ENCODE results near the gene HECTD1. TPM values are rescaled to one million over a fixed set of nuclear protein-coding genes. Genes with fewer than 3 reads are reported as not detected.

HECTD1 gene
- total RNA-seq, 1 experiment from 2014 or later = 88.5 TPM

DNA sequence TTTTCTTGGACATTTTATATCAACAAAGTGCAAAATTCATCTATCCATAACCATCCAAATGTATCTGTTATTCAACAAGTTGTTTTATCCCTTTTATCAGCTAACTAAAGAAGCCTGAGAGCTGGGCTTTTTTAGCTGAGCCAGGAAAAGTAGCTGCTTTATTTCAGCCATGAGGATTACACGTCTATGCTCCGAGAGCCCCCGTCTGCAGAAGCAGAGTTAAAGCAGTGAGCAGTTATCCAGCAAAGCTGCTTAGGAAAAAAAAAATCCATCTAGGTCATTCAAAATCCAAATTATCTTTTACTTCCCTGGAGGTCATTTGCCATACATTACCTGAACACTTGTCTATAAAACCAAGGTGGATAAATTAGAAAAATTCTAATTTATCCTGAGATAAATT is 15.7 kb upstream of the HECTD1 start (continued):
- TF ChIP-seq, protein P1, sequence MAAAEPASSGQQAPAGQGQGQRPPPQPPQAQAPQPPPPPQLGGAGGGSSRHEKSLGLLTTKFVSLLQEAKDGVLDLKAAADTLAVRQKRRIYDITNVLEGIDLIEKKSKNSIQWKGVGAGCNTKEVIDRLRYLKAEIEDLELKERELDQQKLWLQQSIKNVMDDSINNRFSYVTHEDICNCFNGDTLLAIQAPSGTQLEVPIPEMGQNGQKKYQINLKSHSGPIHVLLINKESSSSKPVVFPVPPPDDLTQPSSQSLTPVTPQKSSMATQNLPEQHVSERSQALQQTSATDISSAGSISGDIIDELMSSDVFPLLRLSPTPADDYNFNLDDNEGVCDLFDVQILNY (CRISPR knock-in tag; IDR thresholded peaks at IDR 0.05) = no peak
- no peak for TF ChIP-seq EMX1 (CRISPR knock-in tag; IDR thresholded peaks at IDR 0.05)
- TF ChIP-seq TCF7 (CRISPR knock-in tag; IDR thresholded peaks at IDR 0.05; ENCODE audit: low read depth) = no peak
- TF ChIP-seq MXD4 (CRISPR knock-in tag; IDR thresholded peaks at IDR 0.05; ENCODE audit: borderline replicate concordance) = no peak
- TF ChIP-seq, protein P2, sequence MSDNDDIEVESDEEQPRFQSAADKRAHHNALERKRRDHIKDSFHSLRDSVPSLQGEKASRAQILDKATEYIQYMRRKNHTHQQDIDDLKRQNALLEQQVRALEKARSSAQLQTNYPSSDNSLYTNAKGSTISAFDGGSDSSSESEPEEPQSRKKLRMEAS (CRISPR knock-in tag; IDR thresholded peaks at IDR 0.05) = no peak
- TF ChIP-seq PRRX2 (CRISPR knock-in tag; IDR thresholded peaks at IDR 0.05) = no peak
- TF ChIP-seq, protein P3, sequence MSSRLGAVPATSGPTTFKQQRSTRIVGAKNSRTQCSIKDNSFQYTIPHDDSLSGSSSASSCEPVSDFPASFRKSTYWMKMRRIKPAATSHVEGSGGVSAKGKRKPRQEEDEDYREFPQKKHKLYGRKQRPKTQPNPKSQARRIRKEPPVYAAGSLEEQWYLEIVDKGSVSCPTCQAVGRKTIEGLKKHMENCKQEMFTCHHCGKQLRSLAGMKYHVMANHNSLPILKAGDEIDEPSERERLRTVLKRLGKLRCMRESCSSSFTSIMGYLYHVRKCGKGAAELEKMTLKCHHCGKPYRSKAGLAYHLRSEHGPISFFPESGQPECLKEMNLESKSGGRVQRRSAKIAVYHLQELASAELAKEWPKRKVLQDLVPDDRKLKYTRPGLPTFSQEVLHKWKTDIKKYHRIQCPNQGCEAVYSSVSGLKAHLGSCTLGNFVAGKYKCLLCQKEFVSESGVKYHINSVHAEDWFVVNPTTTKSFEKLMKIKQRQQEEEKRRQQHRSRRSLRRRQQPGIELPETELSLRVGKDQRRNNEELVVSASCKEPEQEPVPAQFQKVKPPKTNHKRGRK (CRISPR knock-in tag; IDR thresholded peaks at IDR 0.05; ENCODE audit: borderline replicate concordance) = no peak

DNA sequence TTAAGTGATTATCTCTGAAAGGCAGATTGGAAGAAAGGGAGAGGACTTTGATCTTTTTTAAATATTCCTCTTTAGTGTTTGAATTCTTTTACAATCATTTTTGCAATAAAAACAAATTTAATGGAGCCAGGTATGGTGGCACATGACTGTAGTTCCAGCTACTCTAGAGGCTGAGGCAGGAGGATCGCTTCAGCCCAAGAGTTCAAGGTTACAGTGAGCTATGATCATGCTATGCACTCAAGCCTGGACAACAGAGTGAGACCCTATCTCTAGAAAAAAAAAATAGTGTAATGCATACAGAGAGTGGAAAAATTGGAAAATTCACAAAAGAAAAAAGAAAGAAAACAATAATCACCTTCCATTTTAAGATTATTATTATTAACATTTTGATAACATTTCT is 15.2 kb upstream of the HECTD1 start:
- DNase-seq (ENCODE audit: low spot score) = no peak
- Mint-ChIP-seq H3K9me3 (no peaks in the 10 kb centered on the region), H3K27ac (no peak overlapping the region), H3K4me3 (no peak overlapping the region), H3K36me3 (no peaks in the 10 kb centered on the region), H3K27me3 (ENCODE audit: low read depth) (no peaks in the 10 kb centered on the region), H3K4me1 (no peaks in the 10 kb centered on the region)
- no peak for ATAC-seq
- POLR2A ChIA-PET = no interaction called here
- CTCF ChIA-PET = no interaction called here
- no peak for TF ChIP-seq SMAD4 (CRISPR knock-in tag; IDR thresholded peaks at IDR 0.05)
- no peak for TF ChIP-seq MXD4 (CRISPR knock-in tag; IDR thresholded peaks at IDR 0.05; ENCODE audit: borderline replicate concordance)

DNA sequence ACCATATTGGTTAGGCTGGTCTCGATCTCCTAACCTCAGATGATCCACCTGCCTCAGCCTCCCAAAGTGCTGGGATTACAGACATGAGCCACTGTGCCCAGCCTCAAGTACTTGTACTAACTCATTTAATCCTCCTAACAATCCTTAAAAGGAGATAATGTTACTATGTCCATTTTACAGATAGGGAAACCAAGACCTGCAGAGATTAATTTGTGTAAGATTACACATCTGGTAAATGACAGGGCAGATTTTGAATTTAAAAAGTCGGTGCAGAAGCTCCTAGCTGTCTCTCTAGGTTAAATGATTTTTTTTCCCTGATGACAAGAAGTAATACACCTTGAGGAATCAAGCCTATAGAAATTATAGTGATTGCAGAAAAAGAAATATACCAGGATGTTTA is 13.7 kb upstream of the HECTD1 start:
- Mint-ChIP-seq H3K27me3 (ENCODE audit: low read depth) (no peaks in the 10 kb centered on the region), H3K9me3 (no peaks in the 10 kb centered on the region), H3K36me3 (no peaks in the 10 kb centered on the region), H3K4me1 (no peaks in the 10 kb centered on the region), H3K4me3 (no peak overlapping the region), H3K27ac (no peak overlapping the region)
- CTCF ChIA-PET = no interaction called here
- DNase-seq (ENCODE audit: low spot score) = no peak
- POLR2A ChIA-PET = no interaction called here
- TF ChIP-seq ZNF423 (CRISPR knock-in tag; IDR thresholded peaks at IDR 0.05) (no peak), RELA (CRISPR knock-in tag; IDR thresholded peaks at IDR 0.05; ENCODE audit: borderline replicate concordance) (no peak), ELF4 (CRISPR knock-in tag; IDR thresholded peaks at IDR 0.05; ENCODE audit: low read depth) (no peak), ZNF396 (CRISPR knock-in tag; IDR thresholded peaks at IDR 0.05; ENCODE audit: borderline replicate concordance) (no peak)
- TF ChIP-seq, protein P4, sequence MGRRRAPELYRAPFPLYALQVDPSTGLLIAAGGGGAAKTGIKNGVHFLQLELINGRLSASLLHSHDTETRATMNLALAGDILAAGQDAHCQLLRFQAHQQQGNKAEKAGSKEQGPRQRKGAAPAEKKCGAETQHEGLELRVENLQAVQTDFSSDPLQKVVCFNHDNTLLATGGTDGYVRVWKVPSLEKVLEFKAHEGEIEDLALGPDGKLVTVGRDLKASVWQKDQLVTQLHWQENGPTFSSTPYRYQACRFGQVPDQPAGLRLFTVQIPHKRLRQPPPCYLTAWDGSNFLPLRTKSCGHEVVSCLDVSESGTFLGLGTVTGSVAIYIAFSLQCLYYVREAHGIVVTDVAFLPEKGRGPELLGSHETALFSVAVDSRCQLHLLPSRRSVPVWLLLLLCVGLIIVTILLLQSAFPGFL (CRISPR knock-in tag; IDR thresholded peaks at IDR 0.05; ENCODE audit: borderline replicate concordance) = no peak
- TF ChIP-seq, protein P5, sequence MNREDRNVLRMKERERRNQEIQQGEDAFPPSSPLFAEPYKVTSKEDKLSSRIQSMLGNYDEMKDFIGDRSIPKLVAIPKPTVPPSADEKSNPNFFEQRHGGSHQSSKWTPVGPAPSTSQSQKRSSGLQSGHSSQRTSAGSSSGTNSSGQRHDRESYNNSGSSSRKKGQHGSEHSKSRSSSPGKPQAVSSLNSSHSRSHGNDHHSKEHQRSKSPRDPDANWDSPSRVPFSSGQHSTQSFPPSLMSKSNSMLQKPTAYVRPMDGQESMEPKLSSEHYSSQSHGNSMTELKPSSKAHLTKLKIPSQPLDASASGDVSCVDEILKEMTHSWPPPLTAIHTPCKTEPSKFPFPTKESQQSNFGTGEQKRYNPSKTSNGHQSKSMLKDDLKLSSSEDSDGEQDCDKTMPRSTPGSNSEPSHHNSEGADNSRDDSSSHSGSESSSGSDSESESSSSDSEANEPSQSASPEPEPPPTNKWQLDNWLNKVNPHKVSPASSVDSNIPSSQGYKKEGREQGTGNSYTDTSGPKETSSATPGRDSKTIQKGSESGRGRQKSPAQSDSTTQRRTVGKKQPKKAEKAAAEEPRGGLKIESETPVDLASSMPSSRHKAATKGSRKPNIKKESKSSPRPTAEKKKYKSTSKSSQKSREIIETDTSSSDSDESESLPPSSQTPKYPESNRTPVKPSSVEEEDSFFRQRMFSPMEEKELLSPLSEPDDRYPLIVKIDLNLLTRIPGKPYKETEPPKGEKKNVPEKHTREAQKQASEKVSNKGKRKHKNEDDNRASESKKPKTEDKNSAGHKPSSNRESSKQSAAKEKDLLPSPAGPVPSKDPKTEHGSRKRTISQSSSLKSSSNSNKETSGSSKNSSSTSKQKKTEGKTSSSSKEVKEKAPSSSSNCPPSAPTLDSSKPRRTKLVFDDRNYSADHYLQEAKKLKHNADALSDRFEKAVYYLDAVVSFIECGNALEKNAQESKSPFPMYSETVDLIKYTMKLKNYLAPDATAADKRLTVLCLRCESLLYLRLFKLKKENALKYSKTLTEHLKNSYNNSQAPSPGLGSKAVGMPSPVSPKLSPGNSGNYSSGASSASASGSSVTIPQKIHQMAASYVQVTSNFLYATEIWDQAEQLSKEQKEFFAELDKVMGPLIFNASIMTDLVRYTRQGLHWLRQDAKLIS (CRISPR knock-in tag; IDR thresholded peaks at IDR 0.05; ENCODE audit: borderline replicate concordance) = no peak
- no peak for ATAC-seq

Measured in WTC11 (cell line).